PC-9 (cell line): ENCODE measurements around the gene ATG2A. TPM values are rescaled to one million over a fixed set of nuclear protein-coding genes. Genes with fewer than 3 reads are reported as not detected.
A peak's percentile ranks its signal among the peaks of the same experiment; 100 is the strongest.

ENCODE experiments used
- BruUV-seq: library from RNA; stranded (reverse); fragments of 400-500 nt; replicated peaks from 2 replicates; lab custom pipeline; 2021; lab: Mats Ljungman, UMichigan
- CTCF ChIA-PET: fragments of 300-600 bp; sonication (Branson Sonifier 250); formaldehyde crosslinking; loops from one replicate; lab custom pipeline; 2022; ENCODE audit warnings: antibody characterized with exemption; lab: Charles Lee
- POLR2A ChIA-PET: fragments of 300-600 bp; sonication (Branson Sonifier 250); formaldehyde crosslinking; loops from one replicate; lab custom pipeline; 2022; ENCODE audit warnings: antibody characterized with exemption; ENCODE audit not compliant: unreplicated experiment; lab: Charles Lee
- DNase-seq, 2 experiments: peaks; one replicate each; pipeline versions ENCODE4 v3.0.0 to v3.0.0-alpha.2; 2015 to 2022; ENCODE audit warnings: mixed read lengths in 1 of 2
- H2AFZ ChIP-seq: fragments of 200-600 bp; sonication (generic); 2 replicates; pipeline ENCODE4 v1.8.1; 2017; ENCODE audit warnings: antibody characterized with exemption
- H3F3A ChIP-seq: fragments of 200-600 bp; sonication (generic); 2 replicates; pipeline ENCODE4 v1.8.1; 2017; ENCODE audit warnings: antibody characterized with exemption, mild to moderate bottlenecking, low read depth; ENCODE audit not compliant: insufficient read depth
- H3K27ac ChIP-seq: fragments of 200-600 bp; sonication (generic); 2 replicates; pipeline ENCODE4 v1.6.1; 2016; ENCODE audit warnings: mixed run types
- H3K27me3 ChIP-seq: fragments of 200-600 bp; sonication (generic); 2 replicates; pipeline ENCODE4 v1.6.1; 2016; ENCODE audit warnings: low read depth, mixed run types; ENCODE audit not compliant: insufficient read depth
- H3K36me3 ChIP-seq: fragments of 200-600 bp; sonication (generic); 2 replicates; pipeline ENCODE4 v1.6.1; 2016; ENCODE audit warnings: low read depth, mixed run types
- H3K4me1 ChIP-seq: fragments of 200-600 bp; sonication (generic); replicated peaks from 2 replicates; pipeline ENCODE4 v1.6.1; 2016; ENCODE audit warnings: mixed run types; ENCODE audit not compliant: insufficient read depth
- H3K4me2 ChIP-seq: fragments of 200-600 bp; sonication (generic); 2 replicates; pipeline ENCODE4 v1.6.1; 2017; ENCODE audit warnings: mixed run types
- H3K4me3 ChIP-seq: fragments of 200-600 bp; sonication (generic); 2 replicates; pipeline ENCODE4 v1.6.1; 2016; ENCODE audit warnings: mixed run types
- H3K79me2 ChIP-seq: fragments of 200-600 bp; sonication (generic); 2 replicates; pipeline ENCODE4 v1.6.1; 2017; ENCODE audit warnings: low read depth, mixed run types
- H3K9me2 ChIP-seq: fragments of 200-600 bp; sonication (generic); 2 replicates; pipeline ENCODE4 v1.8.1; 2017; ENCODE audit warnings: mild to moderate bottlenecking; ENCODE audit not compliant: insufficient read depth
- H3K9me3 ChIP-seq: fragments of 200-600 bp; sonication (generic); 2 replicates; pipeline ENCODE4 v1.8.1; 2016; ENCODE audit warnings: low read depth; ENCODE audit not compliant: insufficient read depth
- H4K20me1 ChIP-seq: fragments of 200-600 bp; sonication (generic); 2 replicates; pipeline ENCODE4 v1.8.1; 2017; ENCODE audit not compliant: insufficient read depth
- CTCF ChIP-seq: fragments of 200-600 bp; sonication (generic); conservative IDR thresholded peaks from 2 replicates; pipeline ENCODE4 v1.6.1; 2017; ENCODE audit warnings: mixed run types, antibody characterized with exemption, mild to moderate bottlenecking, moderate library complexity
- EZH2 ChIP-seq: fragments of 200-600 bp; sonication (generic); IDR thresholded peaks from 2 replicates; pipeline ENCODE4 v1.8.0; 2017; ENCODE audit warnings: antibody characterized with exemption, low read depth
- intact Hi-C: fragments of 100-400 bp; cut with micrococcal nuclease; formaldehyde crosslinking; loops from one replicate; pipeline ENCODE4 v1.10.0; 2022; ENCODE audit not compliant: unreplicated experiment
- total RNA-seq: library from RNA; stranded (reverse); gene quantifications from 2 replicates; pipeline ENCODE4 v1.2.3, GENCODE V29; 2021

The ATG2A gene
- total RNA-seq, 1 experiment from 2014 or later: 48.2 TPM

GRCh38 chr11:64854534-64855502 is 62.2 kb downstream of the ATG2A start:
- peaks cover 22% of the 10 kb centered on the region; the same call in 1 of the 2 replicates for H3K36me3 ChIP-seq
- H4K20me1 ChIP-seq: no peaks in the 10 kb centered on the region
- TSS peak; percentile 15 for BruUV-seq
- H3K9me2 ChIP-seq: no peaks in the 10 kb centered on the region
- H3F3A ChIP-seq: peaks cover 75% of the 10 kb centered on the region
- H2AFZ ChIP-seq: no peak overlapping the region
- peak overlapping the region; percentile 18; the same call in 1 of the 2 replicates for H3K4me3 ChIP-seq
- intact Hi-C loops: loop anchor here (1.0 kb wide), 2 partner anchors 13 to 22 kb away; no protein-coding TSS in a partner anchor
- H3K9me3 ChIP-seq: no peaks in the 10 kb centered on the region
- H3K4me1 ChIP-seq: peaks cover 88% of the 10 kb centered on the region
- H3K4me2 ChIP-seq: peak overlapping the region; percentile 75
- TF ChIP-seq CTCF: no peak
- no peak for TF ChIP-seq EZH2
- POLR2A ChIA-PET: interaction anchor here (0.5 to 1.2 kb wide), 7 partner anchors 11 to 117 kb away, joined by 3 to 8 read pairs (median 4); partner anchors contain the start of gene MAJIN
- CTCF ChIA-PET: interaction anchor here (0.6 to 1.3 kb wide), 7 partner anchors 9 to 159 kb away, joined by 3 to 6 read pairs (median 4); partner anchors contain the start of genes ARL2 and EHD1
- peak; percentile 96 to 99 for DNase-seq
- H3K27ac ChIP-seq: peak overlapping the region; percentile 84
- H3K79me2 ChIP-seq: peaks cover 57% of the 10 kb centered on the region
- no peaks in the 10 kb centered on the region for H3K27me3 ChIP-seq

- peak overlapping the region; percentile 75 for H3K4me2 ChIP-seq
- H3K9me2 ChIP-seq: no peaks in the 10 kb centered on the region
- no peaks in the 10 kb centered on the region for H4K20me1 ChIP-seq
- peak overlapping the region; percentile 84 for H3K27ac ChIP-seq
- H3K4me3 ChIP-seq: peak overlapping the region; percentile 18; the same call in 1 of the 2 replicates
- H3K27me3 ChIP-seq: no peaks in the 10 kb centered on the region
- BruUV-seq: no TSS peak
- peaks cover 92% of the 10 kb centered on the region for H3K4me1 ChIP-seq
- intact Hi-C loops: no loop called here
- H2AFZ ChIP-seq: no peak overlapping the region
- H3K36me3 ChIP-seq: peaks cover 20% of the 10 kb centered on the region; the same call in 1 of the 2 replicates
- peaks cover 69% of the 10 kb centered on the region for H3F3A ChIP-seq
- peaks cover 52% of the 10 kb centered on the region for H3K79me2 ChIP-seq
- no peak for TF ChIP-seq EZH2
- no peak for TF ChIP-seq CTCF
- no peak for DNase-seq
- no peaks in the 10 kb centered on the region for H3K9me3 ChIP-seq
- ChIA-PET POLR2A (no interaction called here), CTCF (no interaction called here)
Measured at GRCh38 chr11:64854157-64854533, 62.9 kb downstream of the ATG2A start.

GRCh38 chr11:64853709-64854108 is 63.3 kb downstream of the ATG2A start:
- CTCF ChIA-PET: interaction anchor here (0.7 to 1.2 kb wide), 2 partner anchors 34 to 41 kb away, joined by 3 to 8 read pairs; no protein-coding TSS in a partner anchor
- H4K20me1 ChIP-seq: no peaks in the 10 kb centered on the region
- H3K27ac ChIP-seq: 0 out of 2 replicates have a peak overlapping the region, but pooled peaks have one; percentile 84
- H3K36me3 ChIP-seq: peaks cover 18% of the 10 kb centered on the region; the same call in 1 of the 2 replicates
- no peak for DNase-seq
- no peak overlapping the region for H2AFZ ChIP-seq
- no peak overlapping the region for H3K4me2 ChIP-seq
- no peaks in the 10 kb centered on the region for H3K9me3 ChIP-seq
- no peak for TF ChIP-seq CTCF
- TF ChIP-seq EZH2: no peak
- intact Hi-C loops: no loop called here
- H3K79me2 ChIP-seq: peaks cover 50% of the 10 kb centered on the region
- POLR2A ChIA-PET: no interaction called here
- H3K27me3 ChIP-seq: no peaks in the 10 kb centered on the region
- no peaks in the 10 kb centered on the region for H3K9me2 ChIP-seq
- no TSS peak for BruUV-seq
- no peak overlapping the region for H3K4me3 ChIP-seq
- H3K4me1 ChIP-seq: peaks cover 96% of the 10 kb centered on the region
- H3F3A ChIP-seq: peaks cover 66% of the 10 kb centered on the region
